Endometrial microvascular endothelial cells (primary cell): ENCODE results near the gene MYO10. TPM values are rescaled to one million over a fixed set of nuclear protein-coding genes. Genes with fewer than 3 reads are reported as not detected.
"Not testable (repeated sequence)": the region's sequence is repeated elsewhere in the genome, so short reads cannot be mapped to it uniquely, and the experiment has no call there.

Source experiments
- in situ Hi-C: cut with HindIII; loops from 2 replicates; pipeline ENCODE4 v1.10.0; 2017; ENCODE audit warnings: low sequenced_read_pairs, low pct_unique_long_range_greater_than_20kb; ENCODE audit errors: inconsistent ontology term
- total RNA-seq: library from RNA; depleted of rRNA; stranded (reverse); fragments of >200 nt; gene quantifications from one replicate; pipeline ENCODE4 v1.2.3, GENCODE V29; 2015; ENCODE audit errors: inconsistent ontology term

Gene MYO10
- total RNA-seq, 1 donor from 2014 or later: 36.3 TPM

DNA sequence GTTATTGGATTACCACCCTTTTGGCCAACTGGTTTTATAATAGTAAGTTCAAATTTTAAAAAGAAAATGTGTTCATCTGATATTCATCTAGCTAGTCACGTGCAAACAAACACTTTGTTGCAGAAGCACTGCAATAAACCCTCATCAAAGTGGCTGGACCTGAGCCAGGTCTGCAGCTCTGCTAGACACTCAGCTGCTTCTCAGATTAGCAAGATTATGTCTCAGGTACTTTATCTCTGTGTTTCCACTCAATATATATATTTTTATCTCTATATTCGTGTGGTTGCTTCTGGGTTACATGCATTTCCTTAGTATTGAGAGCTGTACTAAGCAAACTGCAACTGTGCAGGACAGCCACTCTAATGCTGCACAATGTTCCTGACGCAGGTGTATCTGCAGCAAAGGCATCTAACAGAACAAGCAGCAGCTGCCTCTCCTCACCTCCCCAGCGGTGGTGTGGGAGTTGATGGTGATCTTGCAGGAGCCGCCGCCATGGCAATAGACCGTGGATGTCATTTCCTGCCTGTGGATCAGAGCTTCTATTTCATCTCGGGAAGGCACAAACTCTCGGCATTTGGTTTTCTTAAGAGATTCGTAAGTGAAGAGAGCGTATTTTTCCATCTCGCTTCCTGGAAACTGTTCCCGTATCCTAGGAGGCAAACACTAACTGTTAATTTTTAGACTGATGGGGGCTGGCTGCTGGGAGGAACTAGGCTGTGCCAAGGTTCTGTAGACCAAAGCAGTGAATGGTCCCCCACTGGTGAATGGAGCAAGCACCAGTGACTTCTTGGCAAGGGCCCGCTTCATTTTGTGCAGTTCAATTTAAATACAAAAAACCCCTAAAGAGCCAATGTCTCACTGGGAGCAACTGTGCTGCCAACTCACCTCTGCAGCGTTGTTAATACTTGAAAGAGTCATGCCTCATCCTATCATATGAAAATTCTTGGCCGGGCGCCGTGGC lies 262.6 kb downstream of the MYO10 start:
- in situ Hi-C loops: no loop called here

GRCh38 chr5:16671208-16671607 lies 264.9 kb downstream of the MYO10 start:
- in situ Hi-C loops: no loop called here

- in situ Hi-C loops: no loop called here
These were observed 266.3 kb downstream of the MYO10 start for GRCh38 chr5:16669776-16670175.

DNA sequence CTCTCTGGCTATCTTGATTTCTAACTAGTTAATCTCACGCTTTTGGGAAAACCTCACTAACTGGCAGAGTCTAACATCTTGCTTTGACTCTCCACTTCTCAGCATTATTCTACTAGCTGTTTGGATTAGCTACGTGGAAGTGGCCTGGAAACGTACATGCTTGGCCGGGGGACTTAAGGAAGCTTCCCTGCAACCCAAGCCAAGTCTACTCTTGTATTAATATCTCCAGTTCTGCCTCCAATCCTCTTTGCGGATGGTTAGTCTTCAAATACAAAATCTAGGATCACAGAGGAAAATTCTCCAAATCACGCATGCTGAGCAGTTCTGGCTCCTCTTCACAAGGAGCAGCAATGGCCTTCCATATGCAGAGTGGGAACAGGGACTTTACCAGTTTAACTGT lies 267.5 kb downstream of the MYO10 start:
- in situ Hi-C loops: no loop called here

- in situ Hi-C loops: no loop called here
These were observed 267.9 kb downstream of the MYO10 start for GRCh38 chr5:16668194-16668593.

DNA sequence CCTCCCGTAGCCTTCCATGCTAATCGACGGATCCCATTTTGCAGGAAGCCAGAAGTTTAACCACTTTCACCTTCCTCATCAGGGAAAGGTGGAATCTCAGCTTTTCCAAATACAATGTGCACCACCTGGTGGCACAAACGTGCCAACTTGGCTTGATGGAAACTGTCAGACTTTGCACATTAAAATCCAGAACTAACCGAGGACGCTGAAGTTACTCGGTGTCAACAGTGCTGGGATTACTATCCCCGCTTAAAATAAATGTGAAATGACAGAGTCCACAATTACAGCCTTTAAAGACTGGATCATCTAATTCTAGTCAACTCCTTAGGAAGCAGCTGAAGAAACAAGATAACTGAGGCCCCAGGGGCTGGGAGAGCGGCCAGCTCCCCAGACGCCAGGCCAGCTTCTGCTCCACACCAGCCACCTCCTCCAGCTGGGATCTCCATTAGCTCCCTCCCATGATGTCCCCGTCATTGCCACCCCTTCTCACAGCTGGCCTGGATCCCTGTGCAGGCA lies 269.1 kb downstream of the MYO10 start:
- in situ Hi-C loops: no loop called here

DNA sequence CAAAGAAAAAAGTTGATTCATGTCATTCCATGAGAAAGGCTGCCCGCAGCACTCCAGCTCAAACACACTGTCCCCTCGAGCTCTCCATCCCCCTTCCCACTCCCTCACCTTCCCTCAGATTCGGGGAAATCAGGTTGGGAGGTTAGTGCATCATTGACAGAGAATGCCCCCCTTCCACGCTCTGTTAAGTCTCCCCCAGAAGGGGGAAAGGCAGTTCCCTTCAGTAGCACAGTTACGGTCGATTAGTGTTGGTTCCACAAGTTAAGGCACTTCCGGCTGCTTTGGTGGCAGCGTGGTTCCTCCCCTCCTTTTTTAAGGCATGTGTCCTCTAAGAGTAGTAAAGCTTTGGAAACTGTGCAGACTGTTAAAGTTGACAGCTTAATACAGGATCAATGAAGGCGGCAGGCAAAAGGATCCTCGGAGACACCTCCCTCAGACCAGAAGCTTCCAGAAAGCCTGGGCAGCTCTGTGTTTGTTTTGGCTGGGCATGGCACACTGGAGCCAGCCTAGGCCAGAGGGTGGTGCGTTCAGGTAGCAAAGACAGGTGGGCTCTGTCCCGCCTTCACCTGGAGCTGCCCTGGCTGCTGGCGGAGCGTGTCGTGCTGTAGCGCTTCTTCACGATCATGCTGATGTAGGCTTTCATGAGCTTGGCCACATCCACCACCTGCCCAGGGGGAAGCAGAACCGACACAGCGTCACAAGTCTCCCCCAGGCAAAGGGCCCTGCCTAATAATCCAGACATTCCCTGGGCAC lies 269.8 kb downstream of the MYO10 start:
- in situ Hi-C loops: no loop called here

- in situ Hi-C loops: no loop called here
These were observed 270.5 kb downstream of the MYO10 start for GRCh38 chr5:16665601-16666000.

DNA sequence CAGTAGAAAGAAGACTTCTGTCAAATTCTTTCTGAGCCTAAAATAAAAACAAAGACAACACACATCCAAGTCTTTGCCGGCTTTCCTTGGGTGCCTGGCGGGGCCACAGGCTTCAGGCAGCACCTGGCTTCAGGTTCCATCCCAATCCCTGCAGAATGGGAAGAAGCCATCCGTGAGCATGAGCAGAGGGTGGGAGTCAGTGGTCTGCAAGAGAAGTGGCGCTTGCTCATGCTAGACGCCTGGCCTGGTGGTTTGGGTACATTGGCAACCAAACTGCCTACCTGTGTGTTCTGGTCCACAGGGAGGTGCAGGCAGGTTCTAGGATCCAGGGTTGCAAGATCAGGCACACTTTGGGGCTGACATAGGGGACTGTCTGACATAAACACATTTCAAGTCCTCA lies 271.7 kb downstream of the MYO10 start:
- in situ Hi-C loops: no loop called here

DNA sequence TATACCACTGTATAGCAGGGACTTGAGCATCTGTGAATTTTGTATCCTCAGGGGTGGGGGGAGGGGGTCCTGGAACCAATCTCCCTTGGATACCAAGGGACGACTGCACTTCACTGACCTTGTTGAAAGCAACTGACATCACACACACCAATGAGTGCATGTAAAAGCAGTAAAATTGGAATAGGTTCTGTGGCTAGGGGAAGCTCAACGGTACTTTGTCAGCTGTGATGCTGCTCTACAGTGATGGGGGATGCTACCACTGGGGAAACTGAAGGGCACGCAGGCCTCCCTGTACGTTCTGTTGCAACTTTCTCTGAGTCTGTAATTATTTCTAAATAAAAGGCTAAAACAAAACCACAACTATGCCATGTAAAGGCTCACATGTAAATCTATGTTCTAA lies 272.2 kb downstream of the MYO10 start:
- in situ Hi-C loops: no loop called here

GRCh38 chr5:16661713-16662112 lies 274.4 kb downstream of the MYO10 start:
- in situ Hi-C loops: no loop called here

DNA sequence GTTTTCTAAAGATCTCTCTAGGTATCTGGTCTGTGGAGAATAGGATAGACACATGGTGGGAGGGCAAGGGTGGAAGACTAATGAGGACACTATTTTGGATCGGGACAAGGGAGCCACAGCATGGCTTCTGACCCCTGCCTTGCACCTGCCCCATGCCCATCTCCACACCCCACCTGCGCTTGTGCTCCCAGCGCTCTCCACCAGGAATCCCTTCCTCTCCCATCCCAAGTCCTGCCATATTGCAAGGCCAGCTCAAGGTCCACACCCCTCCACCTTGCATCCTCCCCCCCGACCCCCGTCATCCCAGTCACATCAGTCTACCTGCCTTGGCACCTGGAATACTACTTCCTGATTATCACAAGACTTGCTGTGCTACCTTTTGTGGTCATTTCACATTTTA lies 275.1 kb downstream of the MYO10 start:
- in situ Hi-C loops: no loop called here

DNA sequence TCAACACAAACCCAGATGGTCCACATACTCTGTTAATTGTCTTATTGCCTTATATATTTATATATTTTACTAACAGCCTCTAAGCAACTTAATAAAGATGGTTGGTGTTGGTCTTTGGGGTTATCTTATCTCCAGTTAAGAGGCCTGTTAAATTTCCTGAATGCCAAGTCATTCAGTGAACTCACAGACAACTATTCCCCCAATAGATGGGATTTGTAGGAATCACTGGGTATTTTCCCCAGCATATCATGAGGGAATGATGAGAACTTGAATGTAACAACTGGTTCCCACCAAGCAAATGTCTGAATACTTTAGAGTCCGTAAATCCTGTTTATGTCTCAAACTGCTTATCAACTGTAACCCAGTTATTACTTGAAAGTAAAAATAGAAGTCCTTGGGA lies 276.6 kb downstream of the MYO10 start:
- in situ Hi-C loops: no loop called here

GRCh38 chr5:16656561-16657191 lies 279.4 kb downstream of the MYO10 start:
- in situ Hi-C loops: no loop called here

- in situ Hi-C loops: no loop called here
These were observed 281.3 kb downstream of the MYO10 start for GRCh38 chr5:16654647-16655334.

- in situ Hi-C loops: not testable (repeated sequence)
These were observed 287.3 kb downstream of the MYO10 start for GRCh38 chr5:16648739-16649138.

GRCh38 chr5:16644301-16644889 lies 291.7 kb downstream of the MYO10 start:
- in situ Hi-C loops: no loop called here

GRCh38 chr5:16642867-16643266 lies 293.2 kb downstream of the MYO10 start:
- in situ Hi-C loops: no loop called here
